Upper lobe of left lung (tissue), 6 donors: Measurements from ENCODE around the gene OAS3. TPM values are rescaled to one million over a fixed set of nuclear protein-coding genes. Genes with fewer than 3 reads are reported as not detected.
A peak's percentile ranks its signal among the peaks of the same experiment; 100 is the strongest.

ENCODE experiments used
- ATAC-seq, 2 donors: fragments of 200-7000 bp; cut with Tn5 transposase; one replicate each; pipeline ENCODE4 v1.9.1; 2022; ENCODE audit warnings: mild to moderate bottlenecking in 2 of 2, moderate library complexity in 2 of 2; ENCODE audit not compliant: low FRiP score in 2 of 2
- DNase-seq, 2 donors: peaks; one replicate each; pipeline ENCODE4 v3.0.0-alpha.2; 2019 to 2020
- H3K27ac ChIP-seq, 4 donors: fragments of 200-600 bp; sonication (generic); one replicate each; pipeline ENCODE4 v1.5.1; 2016 to 2019
- H3K27me3 ChIP-seq, 4 donors: fragments of 200-600 bp; sonication (generic); one replicate each; pipeline ENCODE4 v1.5.1; 2017 to 2019
- H3K36me3 ChIP-seq, 4 donors: fragments of 200-600 bp; sonication (generic); one replicate each; pipeline ENCODE4 v1.5.1; 2016 to 2019
- H3K4me1 ChIP-seq, 4 donors: fragments of 200-600 bp; sonication (generic); one replicate each; pipeline ENCODE4 v1.5.1; 2018 to 2019
- H3K4me3 ChIP-seq, 4 donors: fragments of 200-600 bp; sonication (generic); one replicate each; pipeline ENCODE4 v1.5.1; 2017 to 2019; ENCODE audit warnings: mild to moderate bottlenecking in 2 of 4, moderate library complexity in 1 of 4
- H3K9me3 ChIP-seq, 4 donors: fragments of 200-600 bp; sonication (generic); one replicate each; pipeline ENCODE4 v1.5.1; 2018 to 2019
- EP300 ChIP-seq, 4 donors: sonication (generic); formaldehyde crosslinking; IDR thresholded peaks; one replicate each; pipeline ENCODE4 v1.5.1; 2017; ENCODE audit warnings: antibody characterized with exemption in 4 of 4, control low read depth in 2 of 4
- POLR2A ChIP-seq, 4 donors: fragments of 450-650 bp; IDR thresholded peaks; one replicate each; pipeline ENCODE4 v1.5.1; 2016 to 2017; ENCODE audit warnings: antibody characterized with exemption in 4 of 4, mild to moderate bottlenecking in 2 of 4
- POLR2AphosphoS5 ChIP-seq, 2 donors: sonication (generic); formaldehyde crosslinking; IDR thresholded peaks; one replicate each; pipeline ENCODE4 v1.5.1; 2017; ENCODE audit warnings: antibody characterized with exemption in 2 of 2
- WGBS, 2 donors: methylation state at CpG; one replicate each; pipeline ENCODE4 v1.1.5; 2017 to 2018; 5-methylcytosine and 5-hydroxymethylcytosine counted together
- total RNA-seq, 6 donors: library from RNA; depleted of rRNA in 4 of 6; stranded (reverse); fragments of >200 nt in 4 of 6; gene quantifications; one replicate each; pipeline versions ENCODE4 v1.1.0 to v1.2.1, GENCODE V29; 2016 to 2021
- TF ChIP-seq, protein P1 (sequence below), 6 experiments: fragments of 450-650 bp in 4 of 6; fragments of 200-600 bp in 2 of 6; sonication (generic) in 2 of 6; IDR thresholded peaks; one replicate each; pipeline ENCODE4 v1.5.1; 2016 to 2019; ENCODE audit warnings: antibody characterized with exemption in 6 of 6
- donor health status: DM: no; HTN: no; CAD: no; lungs with moderate emphysema.
- donor health status: DM: no; HTN: yes; CAD: no; lungs with severe emphysema.

OAS3 gene
- total RNA-seq, 6 donors from 2014 or later: 15.3 to 61.9 (median 28.8) TPM

DNA sequence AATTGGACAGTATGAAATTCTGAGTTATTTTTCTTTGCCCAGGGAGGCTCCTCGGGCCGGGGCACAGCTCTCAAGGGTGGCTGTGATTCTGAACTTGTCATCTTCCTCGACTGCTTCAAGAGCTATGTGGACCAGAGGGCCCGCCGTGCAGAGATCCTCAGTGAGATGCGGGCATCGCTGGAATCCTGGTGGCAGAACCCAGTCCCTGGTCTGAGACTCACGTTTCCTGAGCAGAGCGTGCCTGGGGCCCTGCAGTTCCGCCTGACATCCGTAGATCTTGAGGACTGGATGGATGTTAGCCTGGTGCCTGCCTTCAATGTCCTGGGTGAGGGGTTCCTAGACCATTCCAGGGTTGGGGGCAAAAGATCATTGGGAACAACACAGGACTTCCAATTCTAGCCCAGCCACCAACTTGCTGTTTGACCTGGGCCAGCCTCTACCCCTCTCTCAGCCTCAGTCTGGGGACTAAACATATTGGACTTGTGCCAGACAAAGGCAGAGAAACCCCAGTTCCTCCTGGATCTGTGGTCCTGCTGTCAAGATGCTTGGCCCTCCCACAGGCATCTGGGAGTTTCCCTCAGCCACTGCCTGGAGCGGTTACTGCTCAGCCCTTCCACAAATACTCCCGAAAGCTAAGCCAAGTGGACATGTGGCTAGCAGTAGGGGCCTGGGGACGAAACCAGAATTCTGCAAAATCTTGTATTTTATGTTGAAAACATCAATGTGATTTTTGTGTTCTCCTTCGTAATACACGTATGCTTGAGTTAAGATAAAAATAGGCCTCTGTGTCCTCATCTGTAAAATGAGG lies 3.5 kb downstream of the OAS3 start:
- DNase-seq (peak in 1 of 2 donors; percentile 20), ATAC-seq (no peak)
- Histone ChIP-seq H3K4me3 (no peak overlapping the region), H3K9me3 (no peaks in the 10 kb centered on the region), H3K36me3 (peaks cover 0 to 43% (median 14%) of the 10 kb centered on the region in 4 donors), H3K27ac (no peak overlapping the region), H3K4me1 (peaks cover 17 to 28% (median 20%) of the 10 kb centered on the region in 4 donors), H3K27me3 (no peaks in the 10 kb centered on the region)
- WGBS, 2 donors: 90% methylated on average over 12 to 16 of the region's 16 CpGs
- TF ChIP-seq POLR2A (IDR thresholded peaks at IDR 0.05) (no peak), POLR2AphosphoS5 (IDR thresholded peaks at IDR 0.05) (no peak), EP300 (IDR thresholded peaks at IDR 0.05) (no peak)
- TF ChIP-seq, protein P1, sequence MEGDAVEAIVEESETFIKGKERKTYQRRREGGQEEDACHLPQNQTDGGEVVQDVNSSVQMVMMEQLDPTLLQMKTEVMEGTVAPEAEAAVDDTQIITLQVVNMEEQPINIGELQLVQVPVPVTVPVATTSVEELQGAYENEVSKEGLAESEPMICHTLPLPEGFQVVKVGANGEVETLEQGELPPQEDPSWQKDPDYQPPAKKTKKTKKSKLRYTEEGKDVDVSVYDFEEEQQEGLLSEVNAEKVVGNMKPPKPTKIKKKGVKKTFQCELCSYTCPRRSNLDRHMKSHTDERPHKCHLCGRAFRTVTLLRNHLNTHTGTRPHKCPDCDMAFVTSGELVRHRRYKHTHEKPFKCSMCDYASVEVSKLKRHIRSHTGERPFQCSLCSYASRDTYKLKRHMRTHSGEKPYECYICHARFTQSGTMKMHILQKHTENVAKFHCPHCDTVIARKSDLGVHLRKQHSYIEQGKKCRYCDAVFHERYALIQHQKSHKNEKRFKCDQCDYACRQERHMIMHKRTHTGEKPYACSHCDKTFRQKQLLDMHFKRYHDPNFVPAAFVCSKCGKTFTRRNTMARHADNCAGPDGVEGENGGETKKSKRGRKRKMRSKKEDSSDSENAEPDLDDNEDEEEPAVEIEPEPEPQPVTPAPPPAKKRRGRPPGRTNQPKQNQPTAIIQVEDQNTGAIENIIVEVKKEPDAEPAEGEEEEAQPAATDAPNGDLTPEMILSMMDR (IDR thresholded peaks at IDR 0.05): no peak

DNA sequence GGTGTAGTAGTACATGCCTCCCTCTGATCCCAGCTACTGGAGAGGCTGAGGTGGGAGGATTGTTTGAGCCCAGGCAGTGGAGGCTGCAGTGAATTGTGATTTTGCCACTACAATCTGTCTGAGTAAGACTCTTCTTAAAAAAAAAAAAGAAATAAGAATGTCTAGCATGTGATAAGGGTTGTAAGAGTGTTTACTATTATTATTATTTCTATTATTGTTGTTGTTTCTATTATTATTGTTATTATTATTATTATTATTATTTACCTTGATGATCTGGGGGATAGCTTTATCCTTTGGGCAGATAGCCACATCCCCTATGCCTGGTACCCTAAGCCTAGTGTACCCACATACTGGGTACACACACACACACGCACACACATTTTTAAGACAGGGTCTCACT lies 4.3 kb downstream of the OAS3 start:
- 100% methylated on average over 1 of the region's 1 CpG for WGBS, 2 donors
- ATAC-seq (no peak), DNase-seq (no peak)
- Histone ChIP-seq H3K4me1 (peaks cover 17 to 23% (median 20%) of the 10 kb centered on the region in 4 donors), H3K4me3 (no peak overlapping the region), H3K27ac (no peak overlapping the region), H3K9me3 (no peaks in the 10 kb centered on the region), H3K27me3 (no peaks in the 10 kb centered on the region), H3K36me3 (peaks cover 0 to 50% (median 19%) of the 10 kb centered on the region in 4 donors)
- TF ChIP-seq, protein P1 (IDR thresholded peaks at IDR 0.05): no peak
- TF ChIP-seq EP300 (IDR thresholded peaks at IDR 0.05) (no peak), POLR2A (IDR thresholded peaks at IDR 0.05) (no peak), POLR2AphosphoS5 (IDR thresholded peaks at IDR 0.05) (no peak)

DNA sequence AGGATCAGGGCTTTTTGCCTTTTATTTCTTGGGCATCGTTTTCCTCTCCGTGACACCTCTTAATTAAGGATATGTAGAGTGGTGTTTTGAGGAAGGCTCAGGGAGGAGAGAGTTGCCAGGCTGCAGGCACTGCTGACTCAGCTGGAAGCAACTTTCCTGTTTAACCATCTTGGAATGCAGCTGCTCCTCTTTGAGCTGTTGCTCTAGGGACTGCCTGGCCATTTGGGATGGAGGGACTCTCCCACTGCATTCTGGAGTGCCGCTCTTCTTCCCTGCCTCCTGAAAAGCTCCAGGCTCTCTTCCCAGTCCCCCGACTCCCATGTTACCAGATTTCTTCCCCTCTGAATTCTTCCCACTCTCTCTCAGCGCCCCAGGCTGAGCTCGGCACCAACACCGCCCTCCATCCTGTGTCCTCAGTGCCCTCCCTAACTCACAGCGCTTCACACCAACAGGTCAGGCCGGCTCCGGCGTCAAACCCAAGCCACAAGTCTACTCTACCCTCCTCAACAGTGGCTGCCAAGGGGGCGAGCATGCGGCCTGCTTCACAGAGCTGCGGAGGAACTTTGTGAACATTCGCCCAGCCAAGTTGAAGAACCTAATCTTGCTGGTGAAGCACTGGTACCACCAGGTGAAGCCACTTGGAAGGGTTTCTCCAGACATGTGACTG lies 5.9 kb downstream of the OAS3 start:
- Histone ChIP-seq H3K27ac (no peak overlapping the region), H3K27me3 (no peaks in the 10 kb centered on the region), H3K36me3 (peaks cover 0 to 66% (median 29%) of the 10 kb centered on the region in 4 donors), H3K9me3 (no peaks in the 10 kb centered on the region), H3K4me1 (peaks cover 11 to 16% (median 14%) of the 10 kb centered on the region in 4 donors), H3K4me3 (no peak overlapping the region)
- 94 to 97% methylated on average over 15 of the region's 15 CpGs for WGBS, 2 donors
- ATAC-seq (no peak), DNase-seq (peak in 1 of 2 donors; percentile 37)
- TF ChIP-seq, protein P1 (IDR thresholded peaks at IDR 0.05): no peak
- TF ChIP-seq POLR2A (IDR thresholded peaks at IDR 0.05) (no peak), EP300 (IDR thresholded peaks at IDR 0.05) (no peak), POLR2AphosphoS5 (IDR thresholded peaks at IDR 0.05) (no peak)

DNA sequence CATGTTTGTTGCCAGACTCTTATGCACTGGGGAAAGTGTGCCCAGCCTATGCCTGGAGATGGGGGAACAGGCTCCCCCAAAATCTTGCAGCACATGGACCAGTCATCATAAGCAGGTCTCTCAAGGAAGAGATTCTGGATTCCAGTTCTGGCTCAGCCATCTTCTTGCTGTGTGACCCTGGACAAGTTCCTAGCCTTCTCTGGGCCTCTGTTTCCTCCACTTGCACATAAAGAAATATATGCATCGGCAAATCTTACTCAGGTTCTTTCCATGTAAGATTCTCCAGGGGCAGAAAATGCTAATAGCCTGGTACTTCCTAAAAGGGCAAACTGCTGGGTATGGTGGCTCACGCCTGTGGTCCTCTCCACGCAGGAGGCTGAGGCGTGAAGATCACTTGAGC lies 7.2 kb downstream of the OAS3 start:
- TF ChIP-seq POLR2AphosphoS5 (IDR thresholded peaks at IDR 0.05): no peak
- TF ChIP-seq POLR2A (IDR thresholded peaks at IDR 0.05): no peak
- TF ChIP-seq, protein P1 (IDR thresholded peaks at IDR 0.05): no peak
- TF ChIP-seq EP300 (IDR thresholded peaks at IDR 0.05): no peak
- Histone ChIP-seq H3K4me1 (peaks cover 0 to 2% (median under 1%) of the 10 kb centered on the region in 4 donors), H3K36me3 (peaks cover 0 to 79% (median 34%) of the 10 kb centered on the region in 4 donors)

More for the DNA sequence above, 7.2 kb downstream of the OAS3 start:
- no peaks in the 10 kb centered on the region for H3K9me3 ChIP-seq
- ATAC-seq (no peak), DNase-seq (no peak)
- H3K4me3 ChIP-seq: no peak overlapping the region
- no peak overlapping the region for H3K27ac ChIP-seq
- no peaks in the 10 kb centered on the region for H3K27me3 ChIP-seq
- 96 to 98% methylated on average over 4 of the region's 4 CpGs for WGBS, 2 donors
